Gastroesophageal sphincter (tissue), 4 donors: ENCODE results near the gene TAB2. TPM values are rescaled to one million over a fixed set of nuclear protein-coding genes. Genes with fewer than 3 reads are reported as not detected.

Source experiments
- ATAC-seq: fragments of 150-250 bp; one replicate; pipeline ENCODE4 v1.9.1; 2016; ENCODE audit warnings: mild to moderate bottlenecking, moderate library complexity
- H3K27ac ChIP-seq, 4 donors: fragments of 200-600 bp; sonication (generic) in 3 of 4; 1 replicate in 3 of 4; 2 replicates in 1 of 4; pipeline ENCODE4 v1.5.1; 2016 to 2019
- H3K27me3 ChIP-seq: fragments of 200-600 bp; sonication (generic); one replicate; pipeline ENCODE4 v1.5.1; 2019
- H3K36me3 ChIP-seq, 2 donors: fragments of 200-600 bp; sonication (generic); one replicate each; pipeline ENCODE4 v1.5.1; 2019; ENCODE audit warnings: control low read depth in 1 of 2
- H3K4me1 ChIP-seq, 3 donors: fragments of 200-600 bp; sonication (generic); 1 replicate in 2 of 3; 2 replicates in 1 of 3; pipeline ENCODE4 v1.5.1; 2016 to 2019; ENCODE audit warnings: control low read depth in 2 of 3
- H3K4me3 ChIP-seq, 2 donors: fragments of 200-600 bp; sonication (generic); one replicate each; pipeline ENCODE4 v1.5.1; 2019; ENCODE audit warnings: mild to moderate bottlenecking in 1 of 2, moderate library complexity in 1 of 2
- H3K9me3 ChIP-seq, 3 donors: fragments of 200-600 bp; sonication (generic); one replicate each; pipeline ENCODE4 v1.5.1; 2017 to 2019; ENCODE audit warnings: control low read depth in 2 of 3
- CTCF ChIP-seq, 4 experiments: fragments of 200-600 bp in 2 of 4; fragments of 450-650 bp in 2 of 4; sonication (generic) in 1 of 4; IDR thresholded peaks; one replicate each; pipeline ENCODE4 v1.5.1; 2017 to 2019; ENCODE audit warnings: antibody characterized with exemption in 4 of 4, mild to moderate bottlenecking in 2 of 4, moderate library complexity in 2 of 4
- EP300 ChIP-seq: sonication (generic); formaldehyde crosslinking; IDR thresholded peaks from one replicate; pipeline ENCODE4 v1.6.1; 2017; ENCODE audit warnings: antibody characterized with exemption, mild to moderate bottlenecking
- POLR2A ChIP-seq, 2 donors: fragments of 450-650 bp; IDR thresholded peaks; one replicate each; pipeline ENCODE4 v1.6.1; 2017; ENCODE audit warnings: antibody characterized with exemption in 2 of 2, mild to moderate bottlenecking in 2 of 2, moderate library complexity in 1 of 2
- POLR2AphosphoS5 ChIP-seq: sonication (generic); formaldehyde crosslinking; IDR thresholded peaks from one replicate; pipeline ENCODE4 v1.6.1; 2017; ENCODE audit warnings: antibody characterized with exemption
- WGBS, 2 donors: methylation state at CpG; one replicate each; pipeline ENCODE4 v1.1.5; 2018; ENCODE audit warnings: low coverage in 1 of 2; 5-methylcytosine and 5-hydroxymethylcytosine counted together
- total RNA-seq, 4 donors: library from RNA; depleted of rRNA; stranded (reverse); fragments of >200 nt; gene quantifications; one replicate each; pipeline ENCODE4 v1.1.0, GENCODE V29; 2016

The TAB2 gene
- total RNA-seq, 4 donors from 2014 or later: 69.5 to 111 (median 97.0) TPM

GRCh38 chr6:149306967-149307366, 10.5 kb upstream of the TAB2 start:
- TF ChIP-seq EP300 (no peak), CTCF (IDR thresholded peaks at IDR 0.05) (no peak), POLR2AphosphoS5 (no peak), POLR2A (IDR thresholded peaks at IDR 0.05) (no peak)
- no peak for ATAC-seq
- WGBS, 2 donors: 73 to 92% methylated on average over 2 to 3 of the region's 3 CpGs

GRCh38 chr6:149311293-149311692, 6.2 kb upstream of the TAB2 start:
- 73 to 75% methylated on average over 4 of the region's 4 CpGs for WGBS, 2 donors
- ATAC-seq: no peak
- H3K27ac ChIP-seq: no peak overlapping the region
- no peaks in the 10 kb centered on the region for H3K27me3 ChIP-seq
- H3K9me3 ChIP-seq: no peaks in the 10 kb centered on the region
- H3K4me1 ChIP-seq: peaks cover 0 to 6% (median 0%) of the 10 kb centered on the region in 3 donors
- no peak overlapping the region for H3K4me3 ChIP-seq
- TF ChIP-seq POLR2AphosphoS5 (no peak), EP300 (no peak), CTCF (IDR thresholded peaks at IDR 0.05) (no peak), POLR2A (IDR thresholded peaks at IDR 0.05) (no peak)
- no peaks in the 10 kb centered on the region for H3K36me3 ChIP-seq

More at GRCh38 chr6:149306967-149307366, 10.5 kb upstream of the TAB2 start:
- Histone ChIP-seq H3K27me3 (no peaks in the 10 kb centered on the region), H3K27ac (no peak overlapping the region), H3K4me1 (no peaks in the 10 kb centered on the region), H3K4me3 (no peak overlapping the region), H3K9me3 (no peaks in the 10 kb centered on the region), H3K36me3 (no peaks in the 10 kb centered on the region)

- no peak for ATAC-seq
- 94 to 100% methylated on average over 1 of the region's 1 CpG for WGBS, 2 donors
- no peak overlapping the region for H3K27ac ChIP-seq
- H3K9me3 ChIP-seq: no peaks in the 10 kb centered on the region
- H3K36me3 ChIP-seq: no peaks in the 10 kb centered on the region
- H3K27me3 ChIP-seq: no peaks in the 10 kb centered on the region
- H3K4me1 ChIP-seq: peaks cover 0 to 8% (median 0%) of the 10 kb centered on the region in 3 donors
- H3K4me3 ChIP-seq: no peak overlapping the region
- no peak for TF ChIP-seq POLR2AphosphoS5
- no peak for TF ChIP-seq POLR2A (IDR thresholded peaks at IDR 0.05)
- TF ChIP-seq CTCF (IDR thresholded peaks at IDR 0.05): no peak
- TF ChIP-seq EP300: no peak
Measured at GRCh38 chr6:149311766-149312165, 5.7 kb upstream of the TAB2 start.

- Histone ChIP-seq H3K4me1 (peaks cover 0 to 8% (median 0%) of the 10 kb centered on the region in 3 donors), H3K36me3 (no peaks in the 10 kb centered on the region), H3K27ac (no peak overlapping the region), H3K4me3 (no peak overlapping the region), H3K9me3 (no peaks in the 10 kb centered on the region), H3K27me3 (no peaks in the 10 kb centered on the region)
- no peak for TF ChIP-seq EP300
- no peak for TF ChIP-seq POLR2AphosphoS5
- no peak for TF ChIP-seq POLR2A (IDR thresholded peaks at IDR 0.05)
- no peak for TF ChIP-seq CTCF (IDR thresholded peaks at IDR 0.05)
- no peak for ATAC-seq
- WGBS, 2 donors: 74 to 100% methylated on average over 1 to 5 of the region's 5 CpGs
Measured at GRCh38 chr6:149313070-149313469, 4.4 kb upstream of the TAB2 start.

GRCh38 chr6:149313861-149314260, 3.7 kb upstream of the TAB2 start:
- no peak for ATAC-seq
- no peak overlapping the region for H3K4me3 ChIP-seq
- TF ChIP-seq EP300: no peak
- no peak for TF ChIP-seq POLR2A (IDR thresholded peaks at IDR 0.05)
- no peak for TF ChIP-seq CTCF (IDR thresholded peaks at IDR 0.05)
- TF ChIP-seq POLR2AphosphoS5: no peak
- H3K9me3 ChIP-seq: no peaks in the 10 kb centered on the region
- H3K4me1 ChIP-seq: peaks cover 0 to 8% (median 0%) of the 10 kb centered on the region in 3 donors
- H3K27ac ChIP-seq: no peak overlapping the region
- no peaks in the 10 kb centered on the region for H3K27me3 ChIP-seq
- H3K36me3 ChIP-seq: no peaks in the 10 kb centered on the region
- WGBS, 2 donors: 89 to 100% methylated on average over 1 of the region's 1 CpG
